DND-41 (cell line): ENCODE results near the gene DUOXA2.

Experiments
- ATAC-seq: fragments of 200-7000 bp; cut with Tn5 transposase; 3 replicates; pipeline ENCODE4 v1.9.1; 2021; ENCODE audit warnings: low read depth; ENCODE audit not compliant: insufficient read depth
- DNase-seq: peaks from one replicate; pipeline ENCODE4 v3.0.0-alpha.2; 2020
- H2AFZ ChIP-seq: 2 replicates; pipeline ENCODE4 v1.6.0; 2012; ENCODE audit warnings: low read depth, low read length
- H3K27ac ChIP-seq: 2 replicates; pipeline ENCODE4 v1.5.1; 2012; ENCODE audit warnings: low read length, inconsistent platforms
- H3K27me3 ChIP-seq: fragments of 200-600 bp; sonication (generic); 2 replicates; pipeline ENCODE4 v1.6.0; 2012; ENCODE audit warnings: low read length, mild to moderate bottlenecking, inconsistent platforms; ENCODE audit not compliant: insufficient read depth, poor library complexity
- H3K36me3 ChIP-seq: 2 replicates; pipeline ENCODE4 v1.5.1; 2012; ENCODE audit warnings: low read length, inconsistent platforms; ENCODE audit not compliant: insufficient read depth
- H3K4me1 ChIP-seq: 2 replicates; pipeline ENCODE4 v1.5.1; 2012; ENCODE audit warnings: mild to moderate bottlenecking, low read length; ENCODE audit not compliant: insufficient read depth
- H3K4me2 ChIP-seq: 2 replicates; pipeline ENCODE4 v1.6.0; 2012; ENCODE audit warnings: mild to moderate bottlenecking, moderate library complexity, low read length, inconsistent platforms; ENCODE audit not compliant: insufficient read depth
- H3K4me3 ChIP-seq, 2 experiments: fragments of 200-600 bp in 1 of 2; shearing (Covaris generic) in 1 of 2; 2 replicates each; pipeline ENCODE4 v1.5.1; 2012 to 2016; ENCODE audit warnings: inconsistent platforms in 2 of 2, low read length in 2 of 2, mild to moderate bottlenecking in 2 of 2, low read depth in 1 of 2, moderate library complexity in 1 of 2
- H3K79me2 ChIP-seq: 2 replicates; pipeline ENCODE4 v1.6.0; 2012; ENCODE audit warnings: low read length, inconsistent platforms; ENCODE audit not compliant: insufficient read depth
- H3K9ac ChIP-seq: 2 replicates; pipeline ENCODE4 v1.6.0; 2012; ENCODE audit warnings: low read depth, mild to moderate bottlenecking, inconsistent platforms, low read length, moderate library complexity
- H3K9me3 ChIP-seq: 2 replicates; pipeline ENCODE4 v1.5.1; 2012; ENCODE audit warnings: low read length, moderate library complexity, mild to moderate bottlenecking, inconsistent platforms; ENCODE audit not compliant: insufficient read depth, severe bottlenecking
- H4K20me1 ChIP-seq: 2 replicates; pipeline ENCODE4 v1.6.0; 2012; ENCODE audit warnings: low read length; ENCODE audit not compliant: insufficient read depth
- CTCF ChIP-seq: IDR thresholded peaks from 2 replicates; pipeline ENCODE4 v1.5.1; 2012; ENCODE audit warnings: borderline replicate concordance, low read length, moderate library complexity, mild to moderate bottlenecking; ENCODE audit not compliant: poor library complexity, severe bottlenecking; ENCODE audit errors: extremely low read depth
- EZH2 ChIP-seq: IDR thresholded peaks from 3 replicates; pipeline ENCODE4 v1.6.1; 2012; ENCODE audit warnings: borderline replicate concordance, low read depth, mild to moderate bottlenecking, moderate library complexity, low read length, inconsistent platforms; ENCODE audit not compliant: severe bottlenecking

The DUOXA2 gene

GRCh38 chr15:45105586-45105985, 8.5 kb upstream of the DUOXA2 start:
- no peak for DNase-seq
- no peaks in the 10 kb centered on the region for H3K36me3 ChIP-seq
- no peak overlapping the region for H3K27ac ChIP-seq
- no peaks in the 10 kb centered on the region for H3K79me2 ChIP-seq
- no peak overlapping the region for H3K4me3 ChIP-seq
- TF ChIP-seq CTCF (no peak), EZH2 (no peak)
- no peak overlapping the region for H3K9ac ChIP-seq
- H3K4me2 ChIP-seq, result no peak overlapping the region
- H3K9me3 ChIP-seq, result no peaks in the 10 kb centered on the region
- no peaks in the 10 kb centered on the region for H3K4me1 ChIP-seq
- H2AFZ ChIP-seq, result no peak overlapping the region
- peaks cover 4% of the 10 kb centered on the region for H3K27me3 ChIP-seq
- no peaks in the 10 kb centered on the region for H4K20me1 ChIP-seq
- ATAC-seq, result no peak

GRCh38 chr15:45106002-45106790, 7.9 kb upstream of the DUOXA2 start:
- no peaks in the 10 kb centered on the region for H3K4me1 ChIP-seq
- no peaks in the 10 kb centered on the region for H4K20me1 ChIP-seq
- H2AFZ ChIP-seq, result no peak overlapping the region
- H3K27me3 ChIP-seq, result peaks cover 4% of the 10 kb centered on the region
- H3K36me3 ChIP-seq, result no peaks in the 10 kb centered on the region
- H3K4me2 ChIP-seq, result no peak overlapping the region
- H3K9ac ChIP-seq, result no peak overlapping the region
- H3K4me3 ChIP-seq, result no peak overlapping the region
- no peak for DNase-seq
- H3K9me3 ChIP-seq, result no peaks in the 10 kb centered on the region
- H3K27ac ChIP-seq, result no peak overlapping the region
- ATAC-seq, result no peak
- H3K79me2 ChIP-seq, result no peaks in the 10 kb centered on the region
- TF ChIP-seq EZH2 (no peak), CTCF (no peak)

GRCh38 chr15:45107941-45108630, 6.0 kb upstream of the DUOXA2 start:
- no peaks in the 10 kb centered on the region for H3K9me3 ChIP-seq
- H3K27me3 ChIP-seq, result peaks cover 4% of the 10 kb centered on the region
- H3K4me3 ChIP-seq, result no peak overlapping the region
- no peaks in the 10 kb centered on the region for H3K4me1 ChIP-seq
- H4K20me1 ChIP-seq, result no peaks in the 10 kb centered on the region
- H3K4me2 ChIP-seq, result no peak overlapping the region
- TF ChIP-seq CTCF, result no peak
- TF ChIP-seq EZH2, result no peak
- no peaks in the 10 kb centered on the region for H3K36me3 ChIP-seq
- H3K27ac ChIP-seq, result no peak overlapping the region
- ATAC-seq (no peak), DNase-seq (no peak)
- no peaks in the 10 kb centered on the region for H3K79me2 ChIP-seq
- no peak overlapping the region for H3K9ac ChIP-seq
- H2AFZ ChIP-seq, result no peak overlapping the region
